ENCODE measurements around the gene CLCA2.

CLCA2 gene

GRCh38 chr1:86410879-86411278, 13.1 kb upstream of the CLCA2 start:
- TF ChIP-seq GATA2 (IDR thresholded peaks at IDR 0.05; ENCODE audit: low read depth, low read length) (no peak), GATA3 (IDR thresholded peaks at IDR 0.05; ENCODE audit: low read depth, low read length) (no peak)

GRCh38 chr1:86416343-86416742, 7.6 kb upstream of the CLCA2 start:
- no peak for TF ChIP-seq GATA3 (IDR thresholded peaks at IDR 0.05; ENCODE audit: low read depth, low read length)
- TF ChIP-seq GATA2 (IDR thresholded peaks at IDR 0.05; ENCODE audit: low read depth, low read length), result no peak

GRCh38 chr1:86419277-86419903, 4.6 kb upstream of the CLCA2 start:
- no peak for TF ChIP-seq GATA2 (IDR thresholded peaks at IDR 0.05; ENCODE audit: low read depth, low read length)

- TF ChIP-seq GATA3 (IDR thresholded peaks at IDR 0.05; ENCODE audit: low read depth, low read length) (no peak), GATA2 (IDR thresholded peaks at IDR 0.05; ENCODE audit: low read depth, low read length) (no peak)
Observed at GRCh38 chr1:86421601-86422280, 2.2 kb upstream of the CLCA2 start.

- TF ChIP-seq GATA2 (IDR thresholded peaks at IDR 0.05; ENCODE audit: low read depth, low read length) (no peak), GATA3 (IDR thresholded peaks at IDR 0.05; ENCODE audit: low read depth, low read length) (no peak)
Observed at GRCh38 chr1:86423473-86423872, 498 bp upstream of the CLCA2 start.

- TF ChIP-seq GATA2 (IDR thresholded peaks at IDR 0.05; ENCODE audit: low read depth, low read length) (no peak), GATA3 (IDR thresholded peaks at IDR 0.05; ENCODE audit: low read depth, low read length) (no peak)
Observed at GRCh38 chr1:86429122-86429725, 5.3 kb downstream of the CLCA2 start.

- TF ChIP-seq GATA2 (IDR thresholded peaks at IDR 0.05; ENCODE audit: low read depth, low read length), result no peak
- TF ChIP-seq GATA3 (IDR thresholded peaks at IDR 0.05; ENCODE audit: low read depth, low read length), result no peak
Observed at GRCh38 chr1:86429835-86430234, 5.9 kb downstream of the CLCA2 start.

- TF ChIP-seq GATA2 (IDR thresholded peaks at IDR 0.05; ENCODE audit: low read depth, low read length) (no peak), GATA3 (IDR thresholded peaks at IDR 0.05; ENCODE audit: low read depth, low read length) (no peak)
Observed at GRCh38 chr1:86430376-86430775, 6.4 kb downstream of the CLCA2 start.

GRCh38 chr1:86434059-86434458, 10.1 kb downstream of the CLCA2 start:
- TF ChIP-seq GATA2 (IDR thresholded peaks at IDR 0.05; ENCODE audit: low read depth, low read length), result no peak
- no peak for TF ChIP-seq GATA3 (IDR thresholded peaks at IDR 0.05; ENCODE audit: low read depth, low read length)

- no peak for TF ChIP-seq GATA2 (IDR thresholded peaks at IDR 0.05; ENCODE audit: low read depth, low read length)
- TF ChIP-seq GATA3 (IDR thresholded peaks at IDR 0.05; ENCODE audit: low read depth, low read length), result no peak
Observed at GRCh38 chr1:86435327-86435726, 11.4 kb downstream of the CLCA2 start.

GRCh38 chr1:86436041-86436440, 12.1 kb downstream of the CLCA2 start:
- TF ChIP-seq GATA3 (IDR thresholded peaks at IDR 0.05; ENCODE audit: low read depth, low read length), result no peak
- no peak for TF ChIP-seq GATA2 (IDR thresholded peaks at IDR 0.05; ENCODE audit: low read depth, low read length)

- TF ChIP-seq GATA3 (IDR thresholded peaks at IDR 0.05; ENCODE audit: low read depth, low read length) (no peak), GATA2 (IDR thresholded peaks at IDR 0.05; ENCODE audit: low read depth, low read length) (no peak)
Observed at GRCh38 chr1:86441581-86441980, 17.6 kb downstream of the CLCA2 start.

GRCh38 chr1:86441997-86442396, 18.0 kb downstream of the CLCA2 start:
- TF ChIP-seq GATA3 (IDR thresholded peaks at IDR 0.05; ENCODE audit: low read depth, low read length) (no peak), GATA2 (IDR thresholded peaks at IDR 0.05; ENCODE audit: low read depth, low read length) (no peak)

- TF ChIP-seq GATA3 (IDR thresholded peaks at IDR 0.05; ENCODE audit: low read depth, low read length) (no peak), GATA2 (IDR thresholded peaks at IDR 0.05; ENCODE audit: low read depth, low read length) (no peak)
Observed at GRCh38 chr1:86445919-86446318, 21.9 kb downstream of the CLCA2 start.

GRCh38 chr1:86447198-86447790, 23.3 kb downstream of the CLCA2 start:
- TF ChIP-seq GATA2 (IDR thresholded peaks at IDR 0.05; ENCODE audit: low read depth, low read length), result no peak
- TF ChIP-seq GATA3 (IDR thresholded peaks at IDR 0.05; ENCODE audit: low read depth, low read length), result no peak
